HG02973 (cell line): ENCODE data around the gene TP53TG5.

ENCODE experiments used
- ATAC-seq: cut with Tn5 transposase; IDR thresholded peaks from one replicate; pipeline ENCODE4 v1.9.1; 2021; ENCODE audit warnings: moderate library complexity; ENCODE audit not compliant: unreplicated experiment

TP53TG5 gene

DNA sequence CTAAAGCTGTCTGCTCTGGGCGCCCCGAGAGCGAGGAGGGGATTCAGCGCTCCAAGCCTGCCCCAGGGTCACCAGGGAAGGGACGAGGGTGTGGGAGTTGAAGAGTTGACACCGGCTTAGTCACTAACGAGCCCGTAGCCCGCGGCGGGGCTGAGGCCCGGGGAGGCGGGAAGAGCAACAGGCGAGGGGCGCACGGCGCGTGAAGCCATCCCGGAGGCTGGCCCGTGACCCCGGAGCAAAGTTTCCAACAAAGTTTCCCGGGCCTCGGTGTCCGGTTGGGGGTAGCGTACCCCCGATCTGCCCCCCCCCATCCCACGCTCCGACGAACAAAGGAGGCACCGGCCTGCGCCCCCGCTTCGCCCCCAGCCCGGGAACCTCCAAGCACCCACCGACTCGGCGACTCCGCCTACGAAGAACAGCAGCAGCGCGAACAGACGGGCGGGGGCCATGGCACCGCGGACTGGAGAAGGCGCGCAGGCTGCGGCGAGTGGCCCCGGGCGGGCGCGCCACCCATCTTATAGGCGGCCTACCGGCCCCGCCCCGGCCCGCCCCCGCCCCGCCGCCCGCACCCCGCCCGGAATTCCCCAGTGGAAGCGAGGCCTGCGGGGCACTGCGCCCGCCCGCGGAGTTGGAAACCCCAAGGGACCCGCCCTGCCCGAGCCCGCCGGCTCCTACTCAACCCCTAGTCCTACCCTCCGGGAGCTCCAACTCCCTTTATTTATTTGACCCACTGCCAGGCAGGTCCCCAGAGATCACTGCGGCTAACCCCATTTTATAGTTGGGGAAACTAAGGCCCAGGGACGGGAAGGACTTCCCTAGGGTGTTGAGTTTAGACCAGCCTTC lies 30.0 kb downstream of the TP53TG5 start, which contains the start of gene SDC4:
SDC4 (minus strand) TSS at position 489 of the 843 bp plus-strand sequence; CDS start at position 449, 40 bp downstream.
- ATAC-seq = no peak

- ATAC-seq = no peak
Measured at GRCh38 chr20:45347297-45347935, 30.7 kb downstream of the TP53TG5 start.

DNA sequence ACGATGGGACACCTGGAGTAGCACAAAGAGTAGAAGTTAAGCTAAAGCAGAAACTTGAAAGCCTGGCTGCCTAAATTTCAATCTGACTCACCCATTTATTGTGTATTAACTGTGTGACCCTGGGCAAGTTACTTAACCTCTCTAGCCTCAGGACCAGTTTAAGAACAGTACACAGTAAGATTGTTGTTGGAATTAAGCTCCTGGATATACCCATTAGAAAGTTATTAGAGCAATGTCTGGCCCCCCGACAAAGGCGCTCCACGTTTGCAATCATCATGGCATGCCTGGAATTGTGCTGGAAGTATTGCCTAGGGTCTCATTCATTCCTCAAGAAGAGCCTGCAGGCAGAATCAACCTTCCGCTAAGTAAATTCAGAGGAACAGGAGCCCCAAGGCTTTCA lies 31.3 kb downstream of the TP53TG5 start:
- no peak for ATAC-seq

DNA sequence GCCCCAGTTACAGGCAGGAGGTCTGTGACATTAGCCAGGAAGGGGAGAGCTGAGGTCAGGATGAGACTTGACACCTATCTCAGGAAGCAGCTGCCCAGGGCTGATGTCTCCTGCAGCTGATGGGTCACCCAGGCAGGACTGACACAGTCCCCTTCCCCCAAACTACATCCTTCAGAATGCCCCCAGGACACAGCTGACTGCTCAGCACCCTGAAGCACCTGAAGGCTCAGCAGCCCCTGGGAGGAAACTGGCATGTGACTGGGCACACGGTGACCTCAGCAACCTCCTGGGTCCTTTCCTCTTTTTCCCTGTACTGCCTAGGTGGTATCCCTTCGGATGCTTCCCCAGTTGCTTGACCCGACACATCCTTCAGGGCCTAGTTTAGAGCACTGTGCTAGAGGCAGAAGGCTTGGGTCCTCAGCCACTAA lies 31.8 kb downstream of the TP53TG5 start:
- no peak for ATAC-seq

GRCh38 chr20:45345104-45345936 lies 32.8 kb downstream of the TP53TG5 start:
- no peak for ATAC-seq

- ATAC-seq = no peak
Measured at GRCh38 chr20:45344168-45344860, 33.8 kb downstream of the TP53TG5 start.

- no peak for ATAC-seq
Measured at GRCh38 chr20:45343532-45344167, 34.5 kb downstream of the TP53TG5 start.

GRCh38 chr20:45342855-45343531 lies 35.1 kb downstream of the TP53TG5 start:
- no peak for ATAC-seq

DNA sequence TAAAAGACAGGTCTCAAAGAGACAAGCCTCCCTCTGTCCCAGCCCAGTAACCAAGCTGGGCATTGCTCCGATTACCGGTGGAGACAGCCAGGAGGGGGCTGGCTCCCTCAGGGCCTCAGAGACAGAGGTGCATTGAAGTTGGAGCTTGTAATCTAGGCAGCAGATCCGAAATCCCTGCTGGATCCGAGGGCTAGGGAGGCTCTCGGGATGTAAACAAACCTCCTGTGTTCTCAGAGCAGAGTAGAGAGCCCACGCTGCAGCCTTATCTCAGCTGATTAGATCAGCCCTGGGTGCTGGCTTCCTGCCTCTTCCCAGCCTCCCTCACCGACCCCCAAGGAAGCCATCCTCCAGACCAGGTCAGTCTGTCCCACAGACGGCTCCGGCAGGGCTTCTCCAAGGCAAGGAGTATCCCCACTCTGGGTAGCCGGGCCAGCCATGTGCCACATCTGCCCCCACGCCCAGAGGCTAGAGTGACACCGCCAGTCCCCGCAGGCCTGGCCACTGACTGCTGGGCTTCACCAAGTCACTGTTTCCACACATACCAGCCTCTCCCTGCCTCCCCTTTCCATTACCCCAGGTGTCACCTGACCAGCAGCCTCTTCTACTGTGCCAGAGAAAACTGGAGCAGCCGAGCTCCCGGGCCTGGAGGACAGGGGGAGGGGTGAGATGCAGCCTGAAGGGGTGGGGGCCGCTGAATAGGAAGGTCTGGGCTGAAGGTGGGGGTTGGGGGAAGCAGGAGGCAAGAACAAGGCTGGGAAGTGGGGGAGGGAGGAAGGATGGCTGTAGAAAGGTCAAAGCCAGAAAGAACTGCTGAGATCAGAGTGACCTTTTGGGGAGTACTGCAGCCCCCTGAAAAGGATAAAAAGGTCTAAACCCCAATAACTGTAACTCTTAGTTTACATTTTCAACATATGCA lies 35.9 kb downstream of the TP53TG5 start:
- no peak for ATAC-seq

- no peak for ATAC-seq
Measured at GRCh38 chr20:45341579-45341938, 36.6 kb downstream of the TP53TG5 start.

- no peak for ATAC-seq
Measured at GRCh38 chr20:45340951-45341350, 37.2 kb downstream of the TP53TG5 start.

- no peak for ATAC-seq
Measured at GRCh38 chr20:45340236-45340847, 37.8 kb downstream of the TP53TG5 start.

DNA sequence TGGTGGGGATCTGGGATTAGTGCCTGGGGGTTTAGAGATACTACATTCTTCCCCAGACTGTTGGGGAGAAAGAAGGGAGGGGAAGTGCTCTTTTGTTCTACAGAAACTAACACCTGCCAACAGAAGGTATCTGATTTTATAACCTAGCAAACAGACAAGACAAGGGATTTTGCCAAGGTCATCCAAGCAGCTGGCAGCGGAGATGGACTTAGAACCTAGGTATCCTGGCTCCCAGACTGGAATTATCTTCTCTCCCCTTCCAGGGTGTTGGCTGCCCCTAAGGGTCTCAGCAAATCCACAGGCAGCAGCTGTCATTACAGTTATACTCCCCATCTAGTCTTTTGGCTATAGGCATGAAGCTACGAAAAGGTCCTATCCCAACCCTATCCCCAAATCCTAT lies 38.3 kb downstream of the TP53TG5 start:
- no peak for ATAC-seq

GRCh38 chr20:45339084-45339483 lies 39.0 kb downstream of the TP53TG5 start:
- ATAC-seq = no peak

GRCh38 chr20:45338121-45339030 lies 39.7 kb downstream of the TP53TG5 start:
- ATAC-seq = no peak

- no peak for ATAC-seq
Measured at GRCh38 chr20:45337367-45338120, 40.6 kb downstream of the TP53TG5 start.
